Right atrium auricular region (tissue), 2 donors: ENCODE measurements around the gene CIB4. TPM values are rescaled to one million over a fixed set of nuclear protein-coding genes. Genes with fewer than 3 reads are reported as not detected.
"Not testable (repeated sequence)": the region's sequence is repeated elsewhere in the genome, so short reads cannot be mapped to it uniquely, and the experiment has no call there.

Source experiments
- DNase-seq: peaks from one replicate; pipeline ENCODE4 v3.0.0-alpha.2; 2019; ENCODE audit warnings: low spot score
- H3K27ac ChIP-seq, 2 donors: fragments of 200-600 bp; sonication (generic); 1 replicate in 1 of 2; 2 replicates in 1 of 2; pipeline ENCODE4 v1.5.1; 2016 to 2019
- H3K27me3 ChIP-seq, 2 donors: fragments of 200-600 bp; sonication (generic); one replicate each; pipeline versions ENCODE4 v1.5.1 to v1.6.0; 2017 to 2019
- H3K36me3 ChIP-seq: fragments of 200-600 bp; sonication (generic); one replicate; pipeline ENCODE4 v1.5.1; 2016
- H3K4me1 ChIP-seq, 2 donors: fragments of 200-600 bp; sonication (generic); one replicate each; pipeline versions ENCODE4 v1.5.1 to v1.6.0; 2017 to 2019
- H3K4me3 ChIP-seq, 2 donors: fragments of 200-600 bp; sonication (generic); 1 replicate in 1 of 2; 2 replicates in 1 of 2; pipeline ENCODE4 v1.5.1; 2017 to 2019; ENCODE audit warnings: mild to moderate bottlenecking in 1 of 2, moderate library complexity in 1 of 2
- H3K9me3 ChIP-seq, 2 donors: fragments of 200-600 bp; sonication (generic); one replicate each; pipeline ENCODE4 v1.5.1; 2019
- total RNA-seq, 2 donors: library from RNA; depleted of rRNA; stranded (reverse); fragments of >200 nt; gene quantifications; one replicate each; pipeline ENCODE4 v1.1.0, GENCODE V29; 2016
- TF ChIP-seq, protein P1 (sequence below), 2 donors: fragments of 200-600 bp; sonication (generic); IDR thresholded peaks; one replicate each; pipeline ENCODE4 v1.5.1; 2019; ENCODE audit warnings: antibody characterized with exemption in 2 of 2

CIB4 gene
- total RNA-seq, 2 donors from 2014 or later = not detected

DNA sequence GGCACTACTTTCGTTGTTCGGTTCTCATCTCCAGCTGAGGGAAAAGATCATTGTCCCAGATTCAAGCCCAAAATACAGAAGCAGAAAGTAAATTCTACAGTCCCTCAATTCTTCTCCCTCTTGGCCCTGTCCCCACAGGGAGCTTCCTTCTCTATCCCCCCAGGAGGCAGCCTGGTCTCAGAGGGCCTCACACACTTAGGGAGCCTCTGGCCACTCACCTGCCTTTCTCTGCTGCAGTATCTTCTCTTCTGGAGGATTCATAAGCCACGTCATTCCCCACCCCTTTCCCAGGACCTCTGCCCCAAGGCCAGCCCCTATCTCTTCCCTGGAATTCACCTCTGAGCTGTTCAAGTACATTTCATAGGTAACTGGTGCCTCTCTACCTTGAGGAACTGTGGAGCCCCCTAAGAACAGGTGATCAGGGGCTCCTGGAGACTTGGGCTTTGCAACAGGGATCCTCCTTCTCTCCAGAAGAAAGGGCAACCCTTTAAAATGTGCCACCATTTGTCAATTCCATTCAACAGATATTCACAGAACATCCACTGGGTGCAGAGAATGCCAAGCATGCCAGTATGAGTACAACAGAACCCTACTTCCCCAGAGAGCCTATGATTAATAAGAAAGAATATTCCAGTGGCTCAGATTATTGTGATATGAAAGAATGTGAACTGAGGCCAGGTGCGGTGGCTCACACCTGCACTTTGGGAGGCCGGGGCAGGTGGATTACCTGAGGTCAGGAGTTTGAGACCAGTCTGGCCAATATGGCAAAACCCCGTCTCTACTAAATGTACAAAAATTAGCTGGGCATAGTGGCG is 72.9 kb downstream of the CIB4 start:
- no peaks in the 10 kb centered on the region for H3K9me3 ChIP-seq
- no peaks in the 10 kb centered on the region for H3K36me3 ChIP-seq
- TF ChIP-seq, protein P1, sequence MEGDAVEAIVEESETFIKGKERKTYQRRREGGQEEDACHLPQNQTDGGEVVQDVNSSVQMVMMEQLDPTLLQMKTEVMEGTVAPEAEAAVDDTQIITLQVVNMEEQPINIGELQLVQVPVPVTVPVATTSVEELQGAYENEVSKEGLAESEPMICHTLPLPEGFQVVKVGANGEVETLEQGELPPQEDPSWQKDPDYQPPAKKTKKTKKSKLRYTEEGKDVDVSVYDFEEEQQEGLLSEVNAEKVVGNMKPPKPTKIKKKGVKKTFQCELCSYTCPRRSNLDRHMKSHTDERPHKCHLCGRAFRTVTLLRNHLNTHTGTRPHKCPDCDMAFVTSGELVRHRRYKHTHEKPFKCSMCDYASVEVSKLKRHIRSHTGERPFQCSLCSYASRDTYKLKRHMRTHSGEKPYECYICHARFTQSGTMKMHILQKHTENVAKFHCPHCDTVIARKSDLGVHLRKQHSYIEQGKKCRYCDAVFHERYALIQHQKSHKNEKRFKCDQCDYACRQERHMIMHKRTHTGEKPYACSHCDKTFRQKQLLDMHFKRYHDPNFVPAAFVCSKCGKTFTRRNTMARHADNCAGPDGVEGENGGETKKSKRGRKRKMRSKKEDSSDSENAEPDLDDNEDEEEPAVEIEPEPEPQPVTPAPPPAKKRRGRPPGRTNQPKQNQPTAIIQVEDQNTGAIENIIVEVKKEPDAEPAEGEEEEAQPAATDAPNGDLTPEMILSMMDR (IDR thresholded peaks at IDR 0.05) = no peak
- H3K27me3 ChIP-seq = no peaks in the 10 kb centered on the region
- peaks cover 0 to under 1% of the 10 kb centered on the region in 2 donors for H3K4me1 ChIP-seq
- no peak overlapping the region for H3K27ac ChIP-seq
- no peak for DNase-seq
- no peak overlapping the region for H3K4me3 ChIP-seq

- Histone ChIP-seq H3K9me3 (no peaks in the 10 kb centered on the region), H3K27me3 (no peaks in the 10 kb centered on the region), H3K27ac (no peak overlapping the region), H3K4me1 (peaks cover 0 to 8% of the 10 kb centered on the region in 2 donors), H3K36me3 (no peaks in the 10 kb centered on the region), H3K4me3 (no peak overlapping the region)
- TF ChIP-seq, protein P1 (IDR thresholded peaks at IDR 0.05) = no peak
- DNase-seq = no peak
Observed at GRCh38 chr2:26567534-26567933, 73.6 kb downstream of the CIB4 start.

DNA sequence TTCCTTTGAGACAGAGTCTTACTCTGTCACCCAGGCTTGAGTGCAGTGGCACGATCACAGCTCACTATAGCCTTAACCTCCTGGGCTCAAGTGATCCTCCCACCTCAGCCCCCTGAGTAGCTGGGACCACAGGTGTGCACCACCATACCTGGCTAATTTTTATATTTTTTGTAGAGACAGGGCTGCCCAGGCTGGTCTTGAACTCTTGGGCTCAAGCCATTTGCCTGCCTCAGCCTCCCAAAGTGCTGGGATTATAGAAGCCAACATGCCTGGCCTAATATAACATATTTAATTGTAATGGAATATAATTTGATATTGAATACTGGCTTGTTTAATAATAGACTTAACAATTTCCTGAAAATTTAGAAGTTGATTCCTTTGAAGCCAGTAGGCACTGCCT is 74.4 kb downstream of the CIB4 start:
- not testable (repeated sequence) for DNase-seq, H3K27me3 ChIP-seq, H3K4me3 ChIP-seq, H3K36me3 ChIP-seq, H3K9me3 ChIP-seq, H3K27ac ChIP-seq
- peaks cover 0 to 15% of the 10 kb centered on the region in 2 donors for H3K4me1 ChIP-seq

GRCh38 chr2:26566081-26566375 is 75.1 kb downstream of the CIB4 start:
- Histone ChIP-seq H3K27ac (no peak overlapping the region), H3K4me1 (peaks cover 0 to 15% of the 10 kb centered on the region in 2 donors), H3K27me3 (no peaks in the 10 kb centered on the region), H3K9me3 (no peaks in the 10 kb centered on the region), H3K36me3 (no peaks in the 10 kb centered on the region), H3K4me3 (no peak overlapping the region)
- TF ChIP-seq, protein P1 (IDR thresholded peaks at IDR 0.05) = no peak
- DNase-seq = no peak

GRCh38 chr2:26564121-26564644 is 77.0 kb downstream of the CIB4 start:
- Histone ChIP-seq H3K9me3 (no peaks in the 10 kb centered on the region), H3K4me3 (no peak overlapping the region), H3K4me1 (peaks cover 0 to 15% of the 10 kb centered on the region in 2 donors), H3K27ac (no peak overlapping the region), H3K27me3 (no peaks in the 10 kb centered on the region), H3K36me3 (no peaks in the 10 kb centered on the region)
- DNase-seq = no peak
- TF ChIP-seq, protein P1 (IDR thresholded peaks at IDR 0.05) = no peak

GRCh38 chr2:26563686-26564085 is 77.5 kb downstream of the CIB4 start:
- Histone ChIP-seq H3K4me3 (no peak overlapping the region), H3K36me3 (no peaks in the 10 kb centered on the region), H3K9me3 (no peaks in the 10 kb centered on the region), H3K27me3 (no peaks in the 10 kb centered on the region), H3K27ac (no peak overlapping the region), H3K4me1 (peaks cover 0 to 15% of the 10 kb centered on the region in 2 donors)
- TF ChIP-seq, protein P1 (IDR thresholded peaks at IDR 0.05) = no peak
- no peak for DNase-seq
